Caki2 (cell line): ENCODE results near the gene GNA15. TPM values are rescaled to one million over a fixed set of nuclear protein-coding genes. Genes with fewer than 3 reads are reported as not detected.
"Not testable (repeated sequence)": the region's sequence is repeated elsewhere in the genome, so short reads cannot be mapped to it uniquely, and the experiment has no call there.

ENCODE experiments used
- DNase-seq: peaks from one replicate; pipeline ENCODE4 v3.0.0-alpha.2; 2015; ENCODE audit warnings: low read depth
- in situ Hi-C: cut with HindIII; loops from 2 replicates; pipeline ENCODE4 v1.10.0; 2016; ENCODE audit warnings: low sequenced_read_pairs, low pct_unique_long_range_greater_than_20kb, mixed read lengths
- total RNA-seq: library from RNA; depleted of rRNA; stranded (reverse); fragments of >200 nt; shearing (Covaris generic); gene quantifications from 2 replicates; pipeline ENCODE4 v1.2.3, GENCODE V29; 2014; ENCODE audit warnings: low replicate concordance

GNA15 gene
- total RNA-seq, 1 experiment from 2014 or later, result not detected

GRCh38 chr19:3194106-3195087 is 58.6 kb downstream of the GNA15 start:
- in situ Hi-C loops, result no loop called here
- DNase-seq, result no peak

DNA sequence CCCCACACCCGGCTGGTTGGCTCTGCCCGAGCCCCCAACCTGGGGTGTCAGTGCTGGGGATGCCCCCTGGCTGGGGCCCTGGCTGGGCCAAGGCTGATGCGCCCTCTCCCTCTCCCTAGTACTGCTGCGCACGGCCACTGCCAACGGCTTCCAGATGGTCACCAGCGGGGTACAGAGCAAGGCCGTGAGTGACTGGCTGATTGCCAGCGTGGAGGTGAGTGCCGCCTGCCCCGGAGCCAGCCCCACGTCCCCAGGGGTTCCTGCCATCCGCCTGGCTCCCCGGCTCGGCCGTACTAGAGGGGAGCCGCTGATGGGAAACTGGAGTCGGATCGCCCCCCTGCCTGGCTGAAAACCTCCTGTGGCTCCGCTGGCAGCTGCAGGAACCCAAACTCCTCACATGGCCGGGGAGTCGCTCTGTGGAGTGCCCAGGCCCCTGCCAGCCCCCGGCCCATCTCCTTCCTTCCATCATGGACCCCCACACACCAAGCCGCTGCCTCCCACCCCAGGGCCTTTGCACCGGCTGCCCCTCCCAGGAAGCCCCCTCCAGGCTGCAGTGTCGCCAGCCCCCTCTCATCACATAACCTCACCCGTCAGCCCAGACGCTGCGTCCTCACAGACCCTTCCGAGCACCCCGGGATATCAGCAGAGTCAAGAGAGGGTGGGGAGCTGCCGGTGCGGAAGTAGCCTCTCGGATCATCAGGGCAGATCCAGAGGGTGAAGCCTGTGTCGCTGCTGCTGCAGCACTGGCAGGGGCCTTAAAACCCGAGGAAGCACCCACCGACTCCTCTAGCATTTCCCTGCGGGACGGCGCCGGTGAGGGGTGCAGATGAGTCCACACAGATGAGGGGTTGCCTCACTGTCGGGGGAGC is 60.5 kb downstream of the GNA15 start:
- in situ Hi-C loops, result no loop called here
- DNase-seq, result no peak

GRCh38 chr19:3196933-3197205 is 61.0 kb downstream of the GNA15 start:
- no peak for DNase-seq
- in situ Hi-C loops, result no loop called here

DNA sequence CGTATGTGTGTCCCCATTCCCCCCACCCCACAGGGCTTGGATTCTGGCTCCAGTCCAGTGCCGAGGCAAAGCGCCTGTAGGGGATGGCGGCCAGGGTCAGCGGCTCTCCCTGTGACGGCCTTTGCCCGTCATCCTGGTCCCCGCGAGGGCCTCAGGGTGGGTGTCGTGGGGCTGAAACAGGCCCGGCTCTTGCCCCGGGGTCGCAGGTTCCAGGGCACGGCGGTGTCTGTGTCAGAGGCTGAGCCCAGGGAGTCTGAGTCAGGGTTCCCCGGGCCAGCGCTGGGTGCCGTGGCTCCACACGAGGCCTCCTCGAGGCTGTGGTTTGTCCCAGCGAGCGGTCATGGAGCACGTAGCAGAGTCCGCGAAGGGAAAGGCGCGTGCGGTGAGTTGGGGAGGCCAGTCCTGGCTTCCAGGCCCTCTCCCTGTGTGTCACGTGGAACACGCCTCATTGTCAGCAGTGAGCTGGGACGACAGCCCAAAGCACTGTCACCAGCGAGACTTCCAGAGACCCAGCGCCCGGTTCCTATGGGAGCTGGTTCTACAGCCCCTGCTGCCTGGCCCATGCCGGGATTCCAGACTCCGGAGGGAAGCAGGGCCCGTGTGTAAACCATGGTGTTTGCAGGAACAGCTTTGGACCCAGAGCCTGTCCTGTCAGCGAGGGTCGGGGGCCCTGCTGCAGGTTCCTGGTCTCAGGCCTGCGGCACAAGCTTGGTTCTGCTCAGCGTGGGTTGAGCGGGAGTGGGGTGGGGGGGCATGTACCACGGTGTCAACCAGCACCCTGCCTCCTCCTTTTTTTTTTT is 63.3 kb downstream of the GNA15 start:
- in situ Hi-C loops, result no loop called here

DNA sequence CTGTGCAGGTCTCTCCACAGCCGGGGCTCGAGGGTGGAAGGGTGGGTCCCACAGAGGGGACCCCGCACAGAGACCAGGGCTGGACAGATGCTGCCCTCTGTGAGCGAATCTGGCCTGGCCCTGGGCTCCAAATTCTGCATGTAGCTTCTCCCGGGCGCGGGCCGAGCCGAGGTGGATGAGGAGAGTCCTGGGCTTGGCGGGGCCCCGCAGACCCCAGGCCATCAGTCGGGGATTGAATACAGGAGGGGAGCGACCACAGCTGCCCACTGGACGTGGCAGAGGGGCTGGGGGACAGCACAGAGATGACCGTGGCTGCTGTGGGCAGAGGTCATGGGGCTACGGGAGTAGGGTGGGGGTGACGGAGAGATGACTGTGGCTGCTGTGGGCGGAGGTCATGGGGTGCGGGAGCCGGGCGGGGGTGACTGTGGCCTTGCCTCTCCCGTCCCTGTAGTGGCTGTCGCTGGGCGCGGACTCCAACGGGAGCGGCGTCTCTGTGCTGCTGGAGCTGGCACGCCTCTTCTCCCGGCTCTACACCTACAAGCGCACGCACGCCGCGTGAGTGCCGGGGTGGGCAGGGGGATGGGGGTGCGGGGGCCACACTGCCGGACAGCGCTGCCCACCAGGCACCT is 65.4 kb downstream of the GNA15 start:
- in situ Hi-C loops, result no loop called here
- DNase-seq, result no peak

More for the DNA sequence above, 63.3 kb downstream of the GNA15 start:
- DNase-seq, result no peak

DNA sequence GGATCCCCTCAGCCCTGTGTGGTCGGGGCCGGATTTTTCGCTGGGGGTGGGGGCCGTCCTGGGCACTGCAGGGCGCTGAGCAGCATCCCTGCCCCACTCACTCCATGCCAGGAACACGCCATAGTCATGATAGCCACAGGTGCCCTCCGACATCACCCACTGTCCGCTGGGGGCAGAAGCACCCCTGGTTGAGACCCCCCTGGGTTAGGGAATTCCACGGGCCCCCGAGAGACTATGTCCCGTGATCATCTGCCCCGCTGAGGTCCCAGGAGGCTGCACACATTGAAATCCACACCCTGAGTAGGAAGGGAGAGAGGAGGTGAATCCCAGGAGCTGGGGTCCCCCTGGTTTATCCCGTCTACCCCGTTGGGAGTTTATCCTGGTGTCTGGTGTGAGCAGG is 66.1 kb downstream of the GNA15 start:
- DNase-seq, result no peak
- in situ Hi-C loops, result no loop called here

DNA sequence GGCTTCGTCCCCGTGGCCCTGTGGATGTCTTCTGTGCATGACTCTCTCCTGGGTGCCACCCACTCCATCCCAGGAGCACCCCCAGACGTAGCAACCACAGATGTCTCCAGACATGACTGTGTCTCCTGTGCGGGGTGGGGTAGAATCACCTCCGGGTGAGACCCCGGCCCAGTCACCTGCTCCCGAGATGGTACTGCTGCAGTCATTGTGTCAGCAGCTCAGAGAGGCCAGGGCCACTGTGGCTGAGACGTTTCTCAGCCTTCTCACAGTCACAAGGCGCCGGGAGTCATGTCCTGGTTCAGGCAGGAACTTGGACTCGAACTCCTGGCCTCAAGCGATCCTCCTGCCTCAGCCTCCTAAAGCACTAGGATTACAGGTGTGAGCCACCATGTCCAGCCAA is 66.5 kb downstream of the GNA15 start:
- no peak for DNase-seq
- in situ Hi-C loops, result no loop called here

GRCh38 chr19:3202895-3203294 is 67.1 kb downstream of the GNA15 start:
- in situ Hi-C loops, result not testable (repeated sequence)

GRCh38 chr19:3203805-3204645 is 68.2 kb downstream of the GNA15 start:
- DNase-seq, result no peak
- in situ Hi-C loops, result no loop called here

More at GRCh38 chr19:3202895-3203294, 67.1 kb downstream of the GNA15 start:
- not testable (repeated sequence) for DNase-seq

DNA sequence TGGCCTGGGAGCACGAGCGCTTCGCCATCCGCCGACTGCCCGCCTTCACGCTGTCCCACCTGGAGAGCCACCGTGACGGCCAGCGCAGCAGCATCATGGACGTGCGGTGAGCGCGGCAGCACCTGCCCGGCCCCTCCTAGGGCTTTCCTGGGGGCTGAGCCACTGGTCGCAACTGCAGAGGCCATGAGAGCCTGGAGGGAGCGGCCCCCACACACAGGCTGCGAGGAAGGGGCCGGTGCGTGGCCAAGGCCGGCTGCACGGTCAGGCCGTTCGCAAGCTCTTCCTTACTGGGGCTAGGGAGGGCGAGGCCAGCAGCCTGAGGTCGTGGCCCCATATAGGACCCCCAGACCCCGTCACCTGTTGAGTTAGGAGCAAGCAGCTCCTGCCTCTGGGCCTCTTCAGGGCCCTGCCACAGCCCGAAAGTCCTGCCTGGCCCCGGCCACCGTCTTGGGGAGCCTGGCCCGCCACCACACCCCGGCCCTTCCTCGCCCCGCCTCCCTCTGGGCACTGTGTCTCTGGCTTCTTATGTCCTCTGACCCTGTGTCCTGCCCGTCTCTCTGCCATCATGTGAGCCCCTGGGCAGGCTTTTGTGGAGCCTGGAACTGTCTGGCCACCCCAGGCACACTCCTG is 68.9 kb downstream of the GNA15 start:
- no peak for DNase-seq
- in situ Hi-C loops, result no loop called here

GRCh38 chr19:3206216-3206953 is 70.6 kb downstream of the GNA15 start:
- in situ Hi-C loops, result no loop called here
- no peak for DNase-seq

GRCh38 chr19:3207461-3208242 is 71.8 kb downstream of the GNA15 start:
- in situ Hi-C loops, result no loop called here
- DNase-seq, result no peak

DNA sequence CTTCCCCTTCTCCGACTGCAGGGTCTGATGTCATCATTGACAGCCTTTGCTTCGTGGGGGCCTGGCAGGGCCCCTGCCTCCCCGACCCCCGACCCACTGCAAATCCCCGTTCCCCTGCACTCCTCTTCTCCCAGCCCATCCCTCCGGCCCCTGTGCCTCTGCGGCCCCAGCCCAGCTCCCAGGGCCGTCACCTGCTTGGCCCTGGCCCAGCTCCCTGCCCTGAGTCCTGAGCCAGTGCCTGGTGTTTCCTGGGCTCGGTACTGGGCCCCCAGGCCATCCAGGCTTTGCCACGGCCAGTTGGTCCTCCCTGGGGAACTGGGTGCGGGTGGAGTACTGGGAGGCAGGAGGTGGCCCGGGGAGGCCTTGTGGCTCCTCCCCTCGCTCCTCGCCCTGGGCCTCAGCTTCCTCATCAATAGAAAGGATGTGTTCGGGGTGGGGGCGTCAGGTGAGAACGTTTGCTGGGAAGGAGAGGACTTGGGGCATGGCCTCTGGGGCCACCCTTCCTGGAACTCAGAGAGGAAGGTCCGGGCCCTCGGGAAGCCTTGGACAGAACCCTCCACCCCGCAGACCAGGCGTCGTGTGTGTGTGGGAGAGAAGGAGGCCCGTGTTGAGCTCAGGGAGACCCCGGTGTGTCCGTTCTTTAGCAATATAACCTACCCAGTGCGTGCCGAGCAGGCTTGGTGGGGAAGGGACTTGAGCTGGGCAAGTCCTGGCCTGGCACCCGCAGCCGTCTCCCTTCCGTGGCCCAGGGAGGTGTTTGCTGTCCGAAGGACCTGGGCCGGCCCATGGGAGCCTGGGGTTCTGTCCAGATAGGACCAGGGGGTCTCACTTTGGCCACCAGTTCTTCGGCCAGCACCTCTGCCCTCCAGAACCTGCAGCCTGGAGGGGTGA is 72.7 kb downstream of the GNA15 start:
- in situ Hi-C loops, result no loop called here

DNA sequence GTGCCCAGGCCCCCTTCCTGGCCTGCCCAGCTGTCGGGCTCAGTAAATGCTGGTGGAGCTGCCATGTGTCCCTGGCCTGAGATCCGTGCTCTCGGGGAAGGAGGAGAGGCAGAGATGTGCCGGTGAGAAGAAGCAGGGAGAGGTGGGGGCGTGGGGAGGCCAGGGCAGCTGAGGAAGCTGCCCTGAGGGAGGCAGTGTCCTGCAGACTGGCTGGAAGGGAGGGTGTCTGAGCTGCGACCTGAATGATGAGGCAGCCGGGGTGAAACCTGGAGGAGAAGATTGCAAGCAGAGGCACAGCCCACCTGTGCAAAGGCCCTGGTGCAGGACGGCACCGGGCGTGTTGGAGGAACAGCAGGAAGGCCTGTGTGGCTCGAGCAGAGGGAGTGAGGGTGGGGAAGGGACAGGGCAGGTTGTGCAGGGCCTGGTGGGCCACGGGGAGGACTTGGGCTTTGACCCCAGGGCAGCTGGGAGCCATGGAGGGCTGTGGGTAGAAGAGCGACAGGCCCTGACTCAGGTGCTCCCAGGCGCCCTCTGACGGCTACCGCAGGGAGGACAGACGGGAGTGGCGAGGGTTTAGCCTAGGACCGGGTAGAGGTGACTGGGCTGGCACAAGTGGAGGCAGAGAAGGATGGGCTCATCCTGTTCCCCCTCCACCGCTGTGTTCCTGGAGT is 74.6 kb downstream of the GNA15 start:
- DNase-seq, result no peak
- in situ Hi-C loops, result no loop called here

More for the DNA sequence above, 72.7 kb downstream of the GNA15 start:
- no peak for DNase-seq
